IPS-18c (cell line): ENCODE results near the gene CENPP.

ENCODE experiments used
- H3K4me3 ChIP-seq: 2 replicates; pipeline ENCODE4 v1.7.0; 2013; ENCODE audit warnings: low read depth, mild to moderate bottlenecking, low read length, moderate library complexity; ENCODE audit not compliant: insufficient read depth
- H3K9me3 ChIP-seq: one replicate; pipeline ENCODE4 v1.6.1; 2013; ENCODE audit warnings: mild to moderate bottlenecking, low read length, moderate library complexity; ENCODE audit not compliant: control insufficient read depth, insufficient read depth

CENPP gene

DNA sequence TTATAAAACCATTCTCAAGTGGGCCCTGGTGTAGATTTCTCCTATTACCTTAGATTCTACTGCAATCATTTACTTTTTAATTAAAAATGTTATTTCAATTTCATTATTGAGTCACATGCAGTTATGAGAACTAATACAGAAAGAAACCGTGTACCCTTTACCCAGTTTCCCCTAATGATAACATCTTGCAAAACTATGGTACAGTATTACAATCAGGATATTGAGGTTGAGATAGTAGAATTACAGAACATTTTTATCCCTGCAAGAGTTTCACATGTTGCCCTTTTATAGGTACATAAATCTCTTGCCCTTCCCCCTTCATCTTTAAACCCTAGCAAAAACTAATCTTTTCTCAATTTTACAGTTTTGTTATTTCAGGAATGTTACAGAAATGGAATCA is 109.5 kb downstream of the CENPP start:
- H3K9me3 ChIP-seq = no peaks in the 10 kb centered on the region
- H3K4me3 ChIP-seq = no peak overlapping the region

DNA sequence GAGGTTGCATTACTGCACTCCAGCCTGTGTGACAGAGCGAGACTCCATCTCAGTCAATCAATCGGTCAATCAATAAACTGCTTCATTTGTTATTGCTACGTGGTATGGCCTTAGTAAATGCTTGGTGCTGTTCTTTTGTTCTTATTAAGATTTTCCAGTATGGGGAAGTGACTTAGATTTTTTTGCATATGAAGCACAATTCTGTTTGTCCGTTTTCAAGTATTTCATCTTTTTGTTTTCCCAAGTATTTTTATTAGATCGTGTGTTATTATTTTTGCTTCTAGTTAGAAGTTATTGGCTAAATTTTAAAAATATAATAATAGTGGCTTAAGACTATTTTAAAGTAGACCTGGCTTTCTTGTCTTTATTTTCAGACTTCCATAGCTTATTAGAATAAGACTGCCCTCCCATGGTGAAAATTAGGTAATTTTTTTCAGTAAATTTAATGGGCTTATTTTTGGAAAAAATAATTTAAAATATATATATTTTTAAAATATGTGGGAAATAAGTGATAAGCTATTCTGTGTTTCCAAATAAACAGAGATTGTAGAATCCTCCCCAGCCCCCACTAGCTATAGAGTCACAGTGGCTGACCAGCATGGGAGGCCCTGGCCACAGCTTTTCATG is 113.3 kb downstream of the CENPP start:
- no peaks in the 10 kb centered on the region for H3K9me3 ChIP-seq
- no peak overlapping the region for H3K4me3 ChIP-seq

DNA sequence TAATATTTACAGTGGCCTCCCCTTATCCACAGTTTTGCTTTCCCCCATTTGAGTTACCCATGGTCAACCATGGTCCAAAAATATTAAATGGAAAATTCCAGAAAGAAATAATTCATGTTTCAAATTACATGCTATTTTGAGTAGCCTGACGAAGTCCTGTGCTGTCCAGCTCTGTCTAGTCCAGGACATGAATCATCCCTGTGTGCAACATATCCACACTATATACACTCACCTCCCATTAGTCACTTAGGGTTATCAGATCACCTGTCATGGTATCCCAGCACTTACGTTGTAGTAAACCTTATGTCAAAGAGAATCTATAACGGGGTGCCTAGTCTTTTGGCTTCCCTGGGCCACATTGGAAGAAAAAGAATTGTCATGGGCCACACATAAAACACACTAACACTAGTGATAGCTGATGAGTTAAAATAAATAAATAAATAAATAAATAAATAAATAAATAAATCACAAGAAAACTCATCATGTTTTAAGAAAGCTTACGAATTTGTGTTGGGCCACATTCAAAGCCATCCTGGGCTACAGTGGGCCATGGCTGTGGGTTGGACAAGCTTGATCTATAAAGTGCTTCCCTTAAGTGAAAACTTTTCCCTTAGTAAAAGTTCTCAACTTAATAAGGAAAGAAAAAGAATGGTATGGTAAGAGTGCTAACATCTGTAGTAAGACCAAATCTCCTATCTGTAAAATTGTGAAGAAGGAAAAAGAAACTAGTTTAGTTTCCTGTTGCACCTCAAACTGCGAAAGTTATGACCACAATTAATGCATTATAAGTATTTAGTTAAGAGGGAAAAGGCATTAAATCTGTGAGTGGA is 114.4 kb downstream of the CENPP start:
- no peaks in the 10 kb centered on the region for H3K9me3 ChIP-seq

DNA sequence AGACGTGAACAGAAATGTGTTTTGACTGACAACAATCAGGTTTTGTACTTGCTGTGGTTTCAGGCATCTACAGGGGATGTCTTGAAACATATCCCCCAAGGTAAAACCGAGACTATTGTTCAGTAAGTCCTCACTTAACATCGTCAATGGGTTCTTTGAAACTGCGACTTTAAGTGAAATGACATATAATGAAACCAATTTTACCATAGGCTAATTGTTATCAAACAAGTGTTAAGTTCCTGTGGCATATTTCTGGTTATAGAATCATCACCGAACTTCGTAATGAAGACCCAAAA is 114.9 kb downstream of the CENPP start:
- H3K4me3 ChIP-seq = no peak overlapping the region
- no peaks in the 10 kb centered on the region for H3K9me3 ChIP-seq

More for the DNA sequence above, 114.4 kb downstream of the CENPP start:
- H3K4me3 ChIP-seq = no peak overlapping the region

DNA sequence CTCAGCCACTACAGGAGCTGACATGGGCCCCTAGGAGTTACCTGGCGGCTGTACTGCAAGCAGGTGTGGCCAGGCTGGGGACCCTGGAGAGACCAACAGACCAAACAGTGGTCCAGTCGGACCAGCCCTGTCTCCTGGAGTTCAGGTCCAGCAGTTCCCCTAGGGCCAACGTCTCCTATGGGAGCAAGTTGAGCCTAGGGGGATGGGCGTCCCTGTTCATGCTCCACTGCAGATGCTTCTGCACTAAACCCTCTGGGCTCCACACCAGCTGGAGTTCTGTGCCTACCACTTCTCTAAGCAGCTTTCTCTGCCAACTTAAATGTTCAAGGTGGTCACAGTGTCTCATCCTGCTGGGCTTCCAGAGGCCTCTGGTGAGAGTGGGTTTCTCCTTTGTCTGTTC is 119.1 kb downstream of the CENPP start:
- H3K4me3 ChIP-seq = no peak overlapping the region

DNA sequence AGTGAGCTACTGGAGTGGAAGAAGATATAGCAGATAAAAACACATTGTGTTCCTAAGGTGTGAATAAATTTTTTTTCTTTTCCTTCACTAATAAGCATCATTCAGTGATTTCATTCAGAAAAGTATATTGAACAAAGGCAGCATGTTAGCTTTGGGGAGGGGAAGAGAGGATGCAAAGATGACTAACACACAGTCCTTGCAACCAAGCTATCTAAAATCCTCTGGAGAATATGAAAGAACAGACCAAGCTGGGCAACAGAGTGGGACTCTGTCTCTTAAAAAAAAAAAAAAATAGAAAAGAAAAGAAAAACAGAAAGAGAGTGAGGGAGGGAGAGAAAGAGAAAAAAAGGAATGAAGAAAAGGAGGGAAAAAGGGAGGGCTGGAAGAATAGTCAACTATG is 120.8 kb downstream of the CENPP start:
- Histone ChIP-seq H3K4me3 (no peak overlapping the region), H3K9me3 (no peaks in the 10 kb centered on the region)

More for the DNA sequence above, 119.1 kb downstream of the CENPP start:
- H3K9me3 ChIP-seq = no peaks in the 10 kb centered on the region

DNA sequence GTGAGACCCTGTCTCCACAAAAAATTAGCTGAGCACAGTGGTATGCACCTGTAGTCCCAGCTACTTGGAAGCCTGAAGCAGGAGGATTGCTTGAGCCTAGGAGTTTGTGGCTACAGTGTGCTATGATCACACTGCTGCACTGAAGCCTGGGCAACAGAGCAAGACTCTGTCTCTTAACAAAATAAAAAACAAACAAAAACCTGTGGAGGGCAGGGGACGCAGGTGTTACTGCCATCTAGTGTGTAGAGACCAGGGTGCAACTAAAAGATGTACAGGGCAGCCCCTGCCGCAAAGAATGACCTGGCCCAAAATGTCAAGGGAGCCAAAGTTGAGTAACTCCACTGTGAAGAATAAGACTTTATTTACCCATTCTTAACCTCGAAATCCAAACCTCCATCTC is 129.5 kb downstream of the CENPP start:
- Histone ChIP-seq H3K4me3 (no peak overlapping the region), H3K9me3 (no peaks in the 10 kb centered on the region)

DNA sequence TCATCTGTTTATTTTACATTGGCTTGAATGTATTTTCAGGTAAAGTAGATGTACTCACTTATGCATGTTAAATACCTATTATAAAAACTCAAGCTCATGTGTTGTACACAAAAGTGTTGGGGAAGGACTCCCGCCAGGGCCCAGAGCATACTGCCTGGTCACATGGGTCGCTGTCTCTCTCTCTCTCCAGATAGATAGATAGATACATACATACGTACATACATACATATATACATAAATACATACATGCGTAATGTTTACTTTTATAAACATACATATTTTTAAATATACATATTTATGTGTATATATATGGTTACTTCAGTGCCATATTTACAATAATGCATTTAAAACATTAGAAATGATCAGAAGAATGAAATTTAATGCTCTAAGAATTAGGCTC is 131.8 kb downstream of the CENPP start:
- Histone ChIP-seq H3K4me3 (no peak overlapping the region), H3K9me3 (no peaks in the 10 kb centered on the region)

DNA sequence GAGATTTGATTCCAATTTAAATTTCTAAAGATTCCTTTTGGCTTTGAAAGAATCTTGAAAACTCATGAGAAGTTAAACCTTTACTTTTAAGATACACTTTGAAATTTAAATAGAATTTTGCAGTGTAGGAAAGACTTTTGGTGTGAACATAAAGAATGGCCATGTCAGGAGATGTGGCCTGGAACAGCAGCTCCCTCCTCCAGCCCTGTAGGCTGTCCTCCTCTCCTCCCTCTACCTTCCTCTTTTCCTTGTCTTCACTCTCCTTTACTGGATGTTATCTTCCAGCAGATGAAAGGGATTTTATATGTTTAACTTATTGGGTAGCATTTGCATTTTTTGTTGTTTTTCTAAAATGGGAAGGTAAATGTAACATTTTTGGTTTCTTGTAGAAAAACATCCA is 137.6 kb downstream of the CENPP start:
- no peak overlapping the region for H3K4me3 ChIP-seq
- no peaks in the 10 kb centered on the region for H3K9me3 ChIP-seq

DNA sequence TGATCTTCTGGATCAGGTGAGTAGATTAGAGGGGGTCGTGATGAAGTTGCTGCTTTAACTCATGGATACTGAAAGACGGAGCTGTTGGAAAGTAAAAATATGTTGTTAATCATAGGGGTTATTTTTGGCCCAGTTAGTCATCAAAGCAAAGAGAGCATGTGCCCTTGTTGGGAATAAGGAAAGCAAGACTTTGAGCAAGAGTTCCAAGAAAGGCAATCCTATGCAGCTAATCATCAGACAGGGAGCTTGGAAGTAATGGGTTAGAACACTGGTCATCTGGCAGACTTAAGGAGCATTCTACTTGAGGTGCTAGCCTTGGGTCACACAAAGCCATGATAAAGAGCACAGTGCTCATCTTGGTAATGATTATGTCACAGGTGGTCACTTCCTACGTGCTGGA is 138.2 kb downstream of the CENPP start:
- H3K4me3 ChIP-seq = no peak overlapping the region
- H3K9me3 ChIP-seq = no peaks in the 10 kb centered on the region

DNA sequence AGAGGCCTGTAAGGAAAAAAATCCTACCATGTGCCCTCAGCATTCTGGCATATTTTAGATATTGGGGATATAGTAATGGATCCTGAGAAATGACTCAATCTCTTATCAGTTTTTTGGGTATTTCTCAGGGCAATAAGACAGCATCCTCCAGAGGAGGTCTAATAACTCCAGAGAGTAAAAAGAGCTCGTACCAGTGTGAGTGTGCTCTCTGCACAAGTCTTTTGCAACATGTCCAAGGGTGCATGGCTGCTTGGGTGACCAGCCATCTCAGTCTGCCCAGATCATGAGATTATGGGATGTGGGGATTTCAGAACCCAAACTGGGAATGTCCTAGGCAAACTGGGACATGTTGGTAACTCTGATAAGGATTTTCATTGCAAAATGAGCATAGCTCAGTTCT is 141.3 kb downstream of the CENPP start:
- H3K4me3 ChIP-seq = no peak overlapping the region
- H3K9me3 ChIP-seq = no peaks in the 10 kb centered on the region

DNA sequence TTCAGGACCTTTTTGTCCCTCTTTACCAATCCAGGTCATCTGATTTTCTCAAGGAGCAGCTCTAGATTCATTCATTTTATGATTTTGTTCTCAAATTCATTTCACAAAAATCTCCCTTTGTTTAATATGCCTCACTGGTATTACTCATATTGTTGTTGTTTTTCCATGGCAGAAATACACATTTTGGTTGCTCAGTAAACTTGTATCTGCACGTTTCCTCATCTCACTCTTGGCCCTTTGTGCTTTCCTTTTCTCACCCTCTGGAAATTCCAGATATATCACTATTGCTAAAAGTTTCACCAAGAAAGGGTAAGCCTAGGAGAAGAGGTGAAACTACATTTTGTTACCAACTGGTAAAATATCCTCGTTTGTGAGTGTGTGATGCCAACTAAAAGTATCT is 141.8 kb downstream of the CENPP start:
- no peak overlapping the region for H3K4me3 ChIP-seq

DNA sequence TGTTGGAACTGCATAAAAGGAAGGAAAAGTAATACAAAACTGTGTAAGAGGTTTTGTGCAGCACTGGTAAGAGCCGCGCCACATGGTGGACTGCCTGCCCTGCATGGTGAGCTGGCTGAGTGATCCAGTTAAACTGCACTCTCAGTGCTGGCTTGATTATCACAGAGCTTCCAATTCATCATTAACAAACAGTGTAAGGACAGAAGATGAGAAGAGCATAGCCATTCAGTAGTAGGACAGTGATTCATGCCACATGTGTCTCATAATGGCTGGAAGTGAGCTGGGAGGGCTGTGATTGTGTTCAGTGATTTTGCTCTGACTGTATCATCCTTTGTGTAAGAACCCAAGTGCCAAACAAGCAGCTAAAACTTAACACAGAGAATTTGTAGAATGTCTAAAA is 142.5 kb downstream of the CENPP start:
- Histone ChIP-seq H3K9me3 (no peaks in the 10 kb centered on the region), H3K4me3 (no peak overlapping the region)

More for the DNA sequence above, 141.8 kb downstream of the CENPP start:
- H3K9me3 ChIP-seq = no peaks in the 10 kb centered on the region

DNA sequence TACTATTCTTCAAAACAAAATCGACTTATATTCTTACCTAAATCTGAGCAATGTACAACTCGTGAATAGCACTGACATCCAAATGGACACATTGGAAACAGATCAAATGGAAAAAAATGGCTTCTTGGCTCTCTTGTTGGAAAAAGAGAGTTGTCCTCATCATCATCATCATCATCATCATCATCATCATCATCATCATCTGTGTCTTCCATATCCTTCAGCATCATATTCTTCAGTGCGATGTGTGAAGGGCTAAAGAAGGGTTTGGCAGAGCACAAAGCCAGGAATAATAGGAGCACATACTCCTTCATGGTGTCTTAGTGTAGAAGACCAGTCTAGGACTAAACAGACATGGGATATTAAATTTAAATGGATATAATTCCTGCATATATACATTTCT is 148.8 kb downstream of the CENPP start:
- H3K4me3 ChIP-seq = no peak overlapping the region
- H3K9me3 ChIP-seq = no peaks in the 10 kb centered on the region

DNA sequence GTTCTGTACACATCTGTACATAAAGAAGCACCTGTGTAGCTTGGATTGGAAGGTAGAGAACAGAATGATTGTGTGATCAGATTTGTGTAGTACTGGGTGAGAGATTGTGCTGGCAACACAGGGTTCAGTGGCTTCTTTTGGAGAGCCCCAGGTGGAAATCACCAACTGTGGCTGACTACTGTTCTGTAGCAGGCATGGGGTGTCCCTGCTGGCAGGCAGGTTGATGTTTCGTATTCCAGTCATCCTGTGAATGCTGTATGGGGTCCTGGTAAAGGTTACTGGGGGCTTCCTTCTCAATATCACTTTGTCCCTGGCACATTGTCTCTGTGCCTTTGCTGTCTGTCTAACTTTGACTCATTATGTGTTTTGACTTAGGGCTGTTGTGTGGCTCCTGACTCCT is 151.2 kb downstream of the CENPP start:
- Histone ChIP-seq H3K9me3 (no peaks in the 10 kb centered on the region), H3K4me3 (no peak overlapping the region)

DNA sequence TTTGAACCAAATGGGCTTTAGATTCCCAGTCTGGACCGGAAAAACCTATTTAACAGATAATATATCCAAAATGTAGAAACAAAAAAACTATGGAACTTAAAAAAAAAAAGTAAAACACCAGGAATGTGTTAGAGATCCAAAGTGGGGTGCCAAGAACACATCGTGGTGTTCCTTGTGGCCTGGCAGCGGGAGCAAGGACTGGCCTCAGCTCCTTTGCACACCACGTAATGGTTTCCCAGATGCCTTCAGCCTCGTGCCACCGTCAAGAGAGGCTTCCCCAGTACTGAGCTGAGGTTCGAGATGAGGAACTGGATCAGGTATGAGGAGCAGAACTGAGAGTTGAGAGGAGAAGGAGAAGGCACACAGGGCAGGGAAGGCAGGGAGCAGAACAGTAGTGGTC is 153.0 kb downstream of the CENPP start:
- Histone ChIP-seq H3K4me3 (no peak overlapping the region), H3K9me3 (no peaks in the 10 kb centered on the region)

DNA sequence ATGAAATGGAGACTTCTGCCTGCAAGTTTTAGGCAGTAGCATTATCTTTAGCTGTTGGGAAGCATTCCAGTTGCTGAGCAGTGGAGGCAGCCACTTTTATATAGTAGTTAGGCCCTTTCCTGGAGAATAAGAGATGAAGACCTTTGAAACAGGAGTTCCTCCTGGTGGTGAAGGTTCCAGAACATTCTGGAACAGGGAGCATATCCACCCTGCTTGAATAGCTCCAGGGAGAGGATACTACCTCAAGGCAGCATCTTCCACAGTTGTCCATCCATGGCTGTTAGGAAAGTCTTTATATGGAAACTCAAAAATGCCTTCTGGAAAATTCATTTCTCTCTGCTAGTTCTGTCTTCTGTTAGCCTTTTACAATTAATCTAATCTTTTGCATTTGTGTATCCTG is 153.6 kb downstream of the CENPP start:
- H3K4me3 ChIP-seq = no peak overlapping the region
- H3K9me3 ChIP-seq = no peaks in the 10 kb centered on the region

DNA sequence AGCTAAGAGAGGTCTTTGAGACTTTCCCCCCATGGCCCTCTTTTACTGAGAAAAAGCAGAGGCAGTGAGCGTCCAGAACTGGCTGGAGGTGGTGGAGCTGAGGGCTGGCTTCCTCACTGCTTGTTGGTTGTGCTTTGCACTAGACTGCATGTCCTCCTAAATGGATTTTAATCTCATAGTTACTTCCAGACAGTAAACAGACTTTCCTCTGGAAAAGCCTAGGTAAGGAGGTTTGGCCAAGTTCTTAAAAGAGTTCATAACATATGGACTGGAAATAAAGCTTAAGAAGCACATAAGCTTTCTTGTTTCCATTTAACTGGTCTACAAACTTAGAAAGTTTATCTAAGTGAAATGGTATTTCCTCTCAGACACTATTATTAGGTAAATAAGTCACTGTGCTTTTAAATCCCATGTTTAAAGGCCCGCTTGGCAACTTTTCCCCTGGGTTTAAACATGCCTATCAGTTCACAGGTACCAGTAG is 154.6 kb downstream of the CENPP start:
- Histone ChIP-seq H3K9me3 (no peaks in the 10 kb centered on the region), H3K4me3 (no peak overlapping the region)
